ENCODE data around the gene MGAT3. TPM values are rescaled to one million over a fixed set of nuclear protein-coding genes. Genes with fewer than 3 reads are reported as not detected.

MGAT3 gene
- total and polyA plus RNA-seq, 9 of the 15 experiments (the other 6 are each of a cell fraction or from before 2014, with no cell fraction given), result 0.10 to 11.5 (median 4.6) TPM

DNA sequence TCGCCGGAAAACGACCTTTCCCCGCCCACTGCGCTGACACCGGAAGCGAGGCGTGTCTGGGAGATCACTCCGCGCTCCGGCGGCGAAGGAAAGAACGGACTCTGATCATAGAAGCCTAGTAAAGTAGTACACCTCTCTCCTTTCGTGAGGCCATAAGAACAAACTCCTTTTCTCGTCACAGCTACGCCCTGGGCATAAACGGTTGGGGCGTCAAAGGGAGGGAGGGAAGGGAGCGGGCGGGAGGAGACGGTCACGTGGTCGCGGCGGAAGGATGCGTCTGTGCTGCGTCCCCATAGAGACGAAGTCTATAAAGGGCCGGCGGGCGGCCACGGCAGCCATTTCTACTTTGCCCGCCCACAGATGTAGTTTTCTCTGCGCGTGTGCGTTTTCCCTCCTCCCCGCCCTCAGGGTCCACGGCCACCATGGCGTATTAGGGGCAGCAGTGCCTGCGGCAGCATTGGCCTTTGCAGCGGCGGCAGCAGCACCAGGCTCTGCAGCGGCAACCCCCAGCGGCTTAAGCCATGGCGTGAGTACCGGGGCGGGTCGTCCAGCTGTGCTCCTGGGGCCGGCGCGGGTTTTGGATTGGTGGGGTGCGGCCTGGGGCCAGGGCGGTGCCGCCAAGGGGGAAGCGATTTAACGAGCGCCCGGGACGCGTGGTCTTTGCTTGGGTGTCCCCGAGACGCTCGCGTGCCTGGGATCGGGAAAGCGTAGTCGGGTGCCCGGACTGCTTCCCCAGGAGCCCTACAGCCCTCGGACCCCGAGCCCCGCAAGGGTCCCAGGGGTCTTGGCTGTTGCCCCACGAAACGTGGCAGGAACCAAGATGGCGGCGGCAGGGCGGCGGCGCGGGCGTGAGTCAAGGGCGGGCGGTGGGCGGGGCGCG, 63.7 kb downstream of the MGAT3 start, which contains the start of gene ATF4 (continued):
- no peak for TF ChIP-seq NR0B1 (IDR thresholded peaks at IDR 0.05; ENCODE audit: partially characterized antibody)
- peak; percentile 85 for TF ChIP-seq CXXC5 (CRISPR knock-in tag; IDR thresholded peaks at IDR 0.05)
- TF ChIP-seq TFAM (CRISPR knock-in tag; conservative IDR thresholded peaks at IDR 0.05), result no peak
- no peak for TF ChIP-seq HMG20A (CRISPR knock-in tag; conservative IDR thresholded peaks at IDR 0.05)
- no peak for TF ChIP-seq ZNF140 (CRISPR knock-in tag; IDR thresholded peaks at IDR 0.05)
- TF ChIP-seq SIRT6 (IDR thresholded peaks at IDR 0.05; ENCODE audit: low read depth, low read length), result no peak
- TF ChIP-seq XRCC5 (IDR thresholded peaks at IDR 0.05; ENCODE audit: low read depth, low read length), result peak; percentile 76; the same call in 1 of the 2 replicates
- 0 out of 2 replicates have a peak, but pooled peaks have one; percentile 42 for TF ChIP-seq ZBED1 (IDR thresholded peaks at IDR 0.05)
- peak; percentile 64 for TF ChIP-seq PHF20 (IDR thresholded peaks at IDR 0.05; ENCODE audit: partially characterized antibody)
- no peak for TF ChIP-seq CREB5 (CRISPR knock-in tag; IDR thresholded peaks at IDR 0.05)
- peak; percentile 47; the same call in 1 of the 2 replicates for TF ChIP-seq RBM15 (IDR thresholded peaks at IDR 0.05; ENCODE audit: insufficient read depth, low read length)
- TF ChIP-seq KDM2B (CRISPR knock-in tag; IDR thresholded peaks at IDR 0.05), result no peak
- TF ChIP-seq RBM39 (optimal IDR thresholded peaks at IDR 0.05; ENCODE audit: low read depth, low read length), result peak; percentile 98
- TF ChIP-seq, protein P1, sequence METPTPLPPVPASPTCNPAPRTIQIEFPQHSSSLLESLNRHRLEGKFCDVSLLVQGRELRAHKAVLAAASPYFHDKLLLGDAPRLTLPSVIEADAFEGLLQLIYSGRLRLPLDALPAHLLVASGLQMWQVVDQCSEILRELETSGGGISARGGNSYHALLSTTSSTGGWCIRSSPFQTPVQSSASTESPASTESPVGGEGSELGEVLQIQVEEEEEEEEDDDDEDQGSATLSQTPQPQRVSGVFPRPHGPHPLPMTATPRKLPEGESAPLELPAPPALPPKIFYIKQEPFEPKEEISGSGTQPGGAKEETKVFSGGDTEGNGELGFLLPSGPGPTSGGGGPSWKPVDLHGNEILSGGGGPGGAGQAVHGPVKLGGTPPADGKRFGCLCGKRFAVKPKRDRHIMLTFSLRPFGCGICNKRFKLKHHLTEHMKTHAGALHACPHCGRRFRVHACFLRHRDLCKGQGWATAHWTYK (CRISPR knock-in tag; IDR thresholded peaks at IDR 0.05), result peak; percentile 97
- TF ChIP-seq HDAC1 (IDR thresholded peaks at IDR 0.05), result peak in 1 of 2 experiments; percentile 47; a peak in 1 of 4 replicates
- peak; percentile 82 for TF ChIP-seq NR2C1 (IDR thresholded peaks at IDR 0.05)
- peak; percentile 57; the same call in 1 of the 2 replicates for TF ChIP-seq NR2C1 (tag; IDR thresholded peaks at IDR 0.05)
- TF ChIP-seq ELF4 (CRISPR knock-in tag; IDR thresholded peaks at IDR 0.05), result no peak
- TF ChIP-seq FOXK2 (conservative IDR thresholded peaks at IDR 0.05 in 1 of 2, IDR thresholded peaks at IDR 0.05 in 1 of 2; ENCODE audit: low read depth in 2 of 2), result peak; percentile 41 to 47; a peak in 1 of 4 replicates
- TF ChIP-seq, protein P2, sequence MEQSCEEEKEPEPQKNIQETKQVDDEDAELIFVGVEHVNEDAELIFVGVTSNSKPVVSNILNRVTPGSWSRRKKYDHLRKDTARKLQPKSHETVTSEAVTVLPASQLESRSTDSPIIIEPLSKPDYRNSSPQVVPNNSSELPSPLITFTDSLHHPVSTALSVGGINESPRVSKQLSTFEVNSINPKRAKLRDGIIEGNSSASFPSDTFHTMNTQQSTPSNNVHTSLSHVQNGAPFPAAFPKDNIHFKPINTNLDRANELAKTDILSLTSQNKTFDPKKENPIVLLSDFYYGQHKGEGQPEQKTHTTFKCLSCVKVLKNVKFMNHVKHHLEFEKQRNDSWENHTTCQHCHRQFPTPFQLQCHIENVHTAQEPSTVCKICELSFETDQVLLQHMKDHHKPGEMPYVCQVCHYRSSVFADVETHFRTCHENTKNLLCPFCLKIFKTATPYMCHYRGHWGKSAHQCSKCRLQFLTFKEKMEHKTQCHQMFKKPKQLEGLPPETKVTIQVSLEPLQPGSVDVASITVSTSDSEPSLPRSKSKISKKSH (CRISPR knock-in tag; IDR thresholded peaks at IDR 0.05), result no peak
- no peak for TF ChIP-seq RBM25 (IDR thresholded peaks at IDR 0.05; ENCODE audit: low read depth, low read length, severe bottlenecking)
- peak; percentile 26 for TF ChIP-seq BHLHE40 (IDR thresholded peaks at IDR 0.05; ENCODE audit: low read length)
- peak; percentile 74 for TF ChIP-seq HNRNPL (IDR thresholded peaks at IDR 0.05; ENCODE audit: low read depth, low read length)
